ENCODE measurements around the gene CAMK1D. TPM values are rescaled to one million over a fixed set of nuclear protein-coding genes. Genes with fewer than 3 reads are reported as not detected.

The CAMK1D gene
- total RNA-seq, 3 donors from 2014 or later = 20.6 to 48.5 (median 32.8) TPM

DNA sequence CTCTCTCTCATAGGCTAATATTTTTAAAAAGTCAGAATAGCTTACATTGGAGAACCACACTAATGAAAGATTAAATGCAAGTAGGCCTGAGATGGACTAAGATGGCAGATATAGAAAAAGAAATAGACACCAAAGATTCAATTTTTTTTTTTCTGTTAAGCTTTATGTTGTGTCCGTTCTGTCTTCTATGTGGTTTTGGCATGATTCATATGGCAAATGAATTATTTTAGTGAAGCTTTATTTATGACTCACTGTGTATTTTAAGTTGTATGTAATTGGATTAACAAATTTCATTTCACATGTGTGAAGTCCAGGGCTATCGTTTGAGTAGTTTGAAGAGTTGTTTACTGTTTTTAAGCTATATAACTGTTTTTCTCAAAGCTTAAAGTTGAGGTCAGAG, 214.8 kb downstream of the CAMK1D start:
- TF ChIP-seq, protein P1, sequence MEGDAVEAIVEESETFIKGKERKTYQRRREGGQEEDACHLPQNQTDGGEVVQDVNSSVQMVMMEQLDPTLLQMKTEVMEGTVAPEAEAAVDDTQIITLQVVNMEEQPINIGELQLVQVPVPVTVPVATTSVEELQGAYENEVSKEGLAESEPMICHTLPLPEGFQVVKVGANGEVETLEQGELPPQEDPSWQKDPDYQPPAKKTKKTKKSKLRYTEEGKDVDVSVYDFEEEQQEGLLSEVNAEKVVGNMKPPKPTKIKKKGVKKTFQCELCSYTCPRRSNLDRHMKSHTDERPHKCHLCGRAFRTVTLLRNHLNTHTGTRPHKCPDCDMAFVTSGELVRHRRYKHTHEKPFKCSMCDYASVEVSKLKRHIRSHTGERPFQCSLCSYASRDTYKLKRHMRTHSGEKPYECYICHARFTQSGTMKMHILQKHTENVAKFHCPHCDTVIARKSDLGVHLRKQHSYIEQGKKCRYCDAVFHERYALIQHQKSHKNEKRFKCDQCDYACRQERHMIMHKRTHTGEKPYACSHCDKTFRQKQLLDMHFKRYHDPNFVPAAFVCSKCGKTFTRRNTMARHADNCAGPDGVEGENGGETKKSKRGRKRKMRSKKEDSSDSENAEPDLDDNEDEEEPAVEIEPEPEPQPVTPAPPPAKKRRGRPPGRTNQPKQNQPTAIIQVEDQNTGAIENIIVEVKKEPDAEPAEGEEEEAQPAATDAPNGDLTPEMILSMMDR (IDR thresholded peaks at IDR 0.05) = no peak
- intact Hi-C loops (cut with DNase I, micrococcal nuclease) = no loop called here
- no peak for DNase-seq
- Histone ChIP-seq H3K9me3 (no peaks in the 10 kb centered on the region), H3K4me3 (no peak overlapping the region), H3K36me3 (ENCODE audit: low read depth) (no peaks in the 10 kb centered on the region), H3K4me1 (ENCODE audit: low read depth) (no peaks in the 10 kb centered on the region)
- ATAC-seq = no peak

DNA sequence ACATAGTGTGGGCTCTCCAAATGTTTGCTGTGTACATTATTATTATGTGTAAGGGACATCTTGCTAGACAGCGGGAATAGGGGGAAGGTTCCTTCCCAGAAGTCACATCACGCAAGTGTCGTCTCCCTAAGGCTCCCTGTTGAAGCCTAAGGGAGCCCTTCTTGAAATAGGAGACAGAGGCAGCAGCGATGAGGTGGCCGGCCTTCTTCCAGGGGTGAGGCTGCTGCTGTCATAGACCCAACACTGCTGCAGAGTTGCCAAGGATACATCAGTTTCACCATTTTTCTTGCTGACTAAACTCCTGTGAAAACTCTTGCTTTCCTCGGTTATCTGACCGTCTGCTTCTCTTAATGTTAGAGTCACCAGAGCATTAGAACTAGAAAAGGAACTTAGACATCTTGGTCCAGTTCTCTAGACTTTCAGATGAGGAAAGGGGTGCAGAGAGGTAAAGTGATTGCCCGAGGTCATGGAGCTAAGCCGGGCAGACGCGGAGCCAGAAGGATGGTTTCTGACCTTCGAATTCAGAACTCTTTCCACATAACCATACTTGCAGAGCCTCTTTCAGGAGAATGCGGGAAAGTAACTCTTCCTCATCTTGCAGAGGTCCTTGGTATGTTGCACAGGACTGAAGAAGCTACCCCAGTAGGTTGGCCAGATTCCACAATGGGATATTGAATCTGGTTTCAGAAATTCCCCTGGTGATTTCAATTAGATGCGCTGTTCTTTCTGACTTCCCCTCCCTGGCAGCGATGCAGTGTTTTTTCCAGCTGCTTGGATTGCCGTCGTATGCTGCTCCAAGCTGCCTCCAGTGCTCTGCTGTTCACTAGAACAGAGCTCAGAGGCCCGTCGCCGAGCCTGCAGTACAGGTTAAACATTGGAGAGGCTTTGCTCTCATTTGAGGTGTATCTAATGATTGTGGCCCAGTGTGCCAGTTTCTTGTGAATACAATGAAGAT, 217.1 kb downstream of the CAMK1D start:
- TF ChIP-seq, protein P1 (IDR thresholded peaks at IDR 0.05) = no peak
- intact Hi-C loops (cut with DNase I, micrococcal nuclease) = no loop called here
- Histone ChIP-seq H3K9me3 (no peaks in the 10 kb centered on the region), H3K36me3 (ENCODE audit: low read depth) (no peaks in the 10 kb centered on the region), H3K4me3 (no peak overlapping the region), H3K4me1 (ENCODE audit: low read depth) (no peaks in the 10 kb centered on the region)
- DNase-seq = no peak
- no peak for ATAC-seq

GRCh38 chr10:12568391-12569009, 219.2 kb downstream of the CAMK1D start:
- intact Hi-C loops (cut with DNase I, micrococcal nuclease) = no loop called here
- H3K4me3 ChIP-seq = no peak overlapping the region
- DNase-seq = no peak
- no peaks in the 10 kb centered on the region for H3K36me3 ChIP-seq (ENCODE audit: low read depth)
- TF ChIP-seq, protein P1 (IDR thresholded peaks at IDR 0.05) = no peak
- no peaks in the 10 kb centered on the region for H3K9me3 ChIP-seq
- no peaks in the 10 kb centered on the region for H3K4me1 ChIP-seq (ENCODE audit: low read depth)
- ATAC-seq = no peak

DNA sequence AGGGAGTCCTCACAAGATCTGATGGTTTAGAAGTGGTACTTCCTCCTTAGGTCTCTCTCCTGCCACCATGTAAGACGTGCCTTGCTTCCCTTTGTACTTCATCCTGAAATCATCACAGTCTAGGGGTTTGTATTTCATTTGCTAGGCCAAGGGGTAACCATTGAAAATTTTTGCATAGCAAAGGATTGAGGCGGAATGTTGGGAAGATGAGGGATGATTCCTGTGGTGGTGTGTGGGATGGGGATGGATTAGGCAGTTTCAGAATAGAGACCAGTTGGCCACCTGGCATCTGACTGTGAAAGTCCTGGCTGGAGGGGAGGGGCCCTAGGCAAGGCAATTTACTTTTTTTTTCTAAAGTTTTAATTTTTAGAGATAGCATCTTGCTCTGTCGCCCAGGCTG, 222.9 kb downstream of the CAMK1D start:
- TF ChIP-seq, protein P1 (IDR thresholded peaks at IDR 0.05) = no peak
- intact Hi-C loops (cut with DNase I, micrococcal nuclease) = no loop called here
- DNase-seq (no peak), ATAC-seq (no peak)
- Histone ChIP-seq H3K4me3 (no peak overlapping the region), H3K9me3 (peaks cover 3% of the 10 kb centered on the region), H3K4me1 (ENCODE audit: low read depth) (no peaks in the 10 kb centered on the region), H3K36me3 (ENCODE audit: low read depth) (no peaks in the 10 kb centered on the region)

DNA sequence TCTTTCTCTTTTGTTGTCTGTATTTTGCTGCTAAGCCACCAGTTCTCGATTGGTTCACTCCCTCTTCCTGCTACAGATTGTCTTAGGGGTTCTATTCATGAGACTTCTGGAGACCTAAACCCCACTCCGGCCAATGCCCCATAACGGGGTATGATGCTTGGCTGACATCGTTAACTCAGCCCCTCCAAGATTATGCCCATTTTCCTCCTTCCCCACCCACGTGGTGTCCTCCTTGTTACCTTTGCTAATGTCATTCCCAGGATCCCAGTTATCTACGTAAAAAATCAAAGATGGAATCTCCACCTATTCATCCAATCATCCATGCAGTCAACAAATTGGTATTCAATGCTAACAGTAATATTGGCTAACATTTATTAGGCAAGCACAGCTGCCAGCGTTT, 228.3 kb downstream of the CAMK1D start:
- ATAC-seq = no peak
- Histone ChIP-seq H3K9me3 (peaks cover 3% of the 10 kb centered on the region), H3K36me3 (ENCODE audit: low read depth) (no peaks in the 10 kb centered on the region), H3K4me3 (no peak overlapping the region), H3K4me1 (ENCODE audit: low read depth) (no peaks in the 10 kb centered on the region)
- TF ChIP-seq, protein P1 (IDR thresholded peaks at IDR 0.05) = no peak
- DNase-seq = no peak
- intact Hi-C loops (cut with DNase I, micrococcal nuclease) = no loop called here

Measured in mucosa of descending colon (tissue), 3 donors.